NCI-H345 treated with DMSO at 0.1 percent for 48 hours (cell line): Measurements from ENCODE around the gene ARHGAP23.
A peak's percentile ranks its signal among the peaks of the same experiment; 100 is the strongest.

Experiments
- DNase-seq: peaks from one replicate; lab custom pipeline; 2025; ENCODE audit not compliant: unreplicated experiment; lab: John Stamatoyannopoulos, UW

Gene ARHGAP23

DNA sequence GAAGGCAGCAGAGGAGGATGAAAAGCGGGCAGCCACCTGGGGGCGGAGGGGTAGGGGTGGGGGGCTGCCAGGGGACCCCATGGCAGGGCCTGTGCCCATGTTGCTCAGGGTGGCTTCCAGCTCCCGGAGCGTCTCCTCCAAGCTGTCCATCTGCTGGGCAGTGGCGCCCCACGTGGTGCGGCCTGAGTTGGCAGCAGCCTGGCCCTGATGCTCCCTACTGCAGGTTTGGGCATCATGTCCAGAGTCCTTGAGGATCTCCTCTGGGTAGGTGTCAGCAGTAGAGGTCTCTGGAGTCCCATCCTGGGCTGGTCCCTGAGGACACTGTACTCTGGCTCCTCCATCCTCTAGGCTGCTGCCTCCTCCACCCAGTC, 116.6 kb downstream of the ARHGAP23 start:
- no peak for DNase-seq

DNA sequence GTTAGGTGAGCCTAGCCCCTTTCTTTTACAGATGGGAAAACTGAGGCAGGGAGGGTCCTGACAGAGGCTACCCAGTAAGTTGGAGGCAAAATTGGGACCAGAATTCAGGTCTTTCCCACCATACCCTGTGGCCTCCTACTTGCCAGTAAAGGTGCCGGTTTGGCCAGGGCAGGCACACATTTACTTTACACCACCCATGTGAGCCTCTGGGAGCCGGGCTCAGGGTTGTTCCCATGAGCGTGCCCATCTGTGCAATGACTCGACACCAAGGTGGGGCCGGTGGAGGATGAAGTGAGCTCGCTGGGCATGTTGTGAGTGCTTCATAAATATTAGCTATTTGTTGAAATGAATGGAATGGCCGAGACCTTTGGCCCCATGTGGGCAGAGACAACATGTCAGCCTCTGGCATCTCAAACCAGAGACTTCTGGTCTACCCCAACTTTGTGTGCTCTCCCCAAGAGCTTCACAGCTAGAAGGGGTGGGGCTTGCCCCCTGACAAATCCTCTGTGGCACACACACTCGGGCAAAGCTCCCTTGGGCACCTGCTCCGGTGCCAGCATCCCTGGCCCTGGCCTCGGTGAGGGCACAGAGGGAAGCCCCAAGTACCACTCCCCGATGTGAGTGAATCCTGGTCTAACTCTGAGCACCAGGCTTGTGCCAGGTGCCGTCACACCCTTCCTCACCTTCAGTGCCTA, 117.4 kb downstream of the ARHGAP23 start:
- DNase-seq = no peak

DNA sequence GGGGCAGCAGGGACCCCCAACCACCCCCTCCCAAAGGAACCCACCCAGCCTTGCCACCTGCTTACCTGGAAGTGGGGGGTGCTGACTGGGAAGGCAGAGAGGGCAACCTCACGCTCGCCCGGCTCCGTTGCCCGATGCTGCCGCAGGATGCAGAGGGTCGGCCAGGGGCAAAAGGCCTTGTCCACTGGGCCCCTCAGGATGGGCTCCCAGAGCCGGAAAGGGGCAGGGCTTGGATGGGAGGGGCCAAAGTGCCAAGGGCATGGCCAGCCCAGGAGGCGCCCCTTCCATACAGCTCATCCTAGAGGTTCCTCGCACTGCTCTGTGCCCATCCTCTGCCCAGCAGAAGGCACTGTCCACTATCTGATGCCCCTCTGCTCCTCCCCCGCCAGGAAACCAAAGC, 118.1 kb downstream of the ARHGAP23 start:
- DNase-seq = no peak

DNA sequence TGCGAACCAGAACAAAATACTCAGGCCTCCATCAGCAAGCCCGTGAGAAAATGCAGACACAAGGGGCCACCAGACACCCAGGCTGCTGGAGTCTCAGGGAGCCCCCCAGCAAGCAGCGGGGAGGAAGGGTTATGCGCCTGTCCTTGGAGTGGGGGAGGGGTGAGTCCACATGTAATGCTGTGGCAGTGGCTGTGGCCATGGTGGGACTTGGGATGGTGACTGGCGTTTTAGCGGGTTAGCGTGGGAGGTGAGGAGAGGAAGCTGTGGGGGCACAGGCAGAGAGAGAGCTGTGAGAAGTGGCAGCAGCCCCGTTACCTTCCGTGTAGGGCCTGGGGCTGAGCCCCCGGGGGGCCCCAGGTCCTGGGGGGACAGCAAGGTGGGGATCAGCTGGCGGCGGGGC, 119.2 kb downstream of the ARHGAP23 start:
- no peak for DNase-seq

DNA sequence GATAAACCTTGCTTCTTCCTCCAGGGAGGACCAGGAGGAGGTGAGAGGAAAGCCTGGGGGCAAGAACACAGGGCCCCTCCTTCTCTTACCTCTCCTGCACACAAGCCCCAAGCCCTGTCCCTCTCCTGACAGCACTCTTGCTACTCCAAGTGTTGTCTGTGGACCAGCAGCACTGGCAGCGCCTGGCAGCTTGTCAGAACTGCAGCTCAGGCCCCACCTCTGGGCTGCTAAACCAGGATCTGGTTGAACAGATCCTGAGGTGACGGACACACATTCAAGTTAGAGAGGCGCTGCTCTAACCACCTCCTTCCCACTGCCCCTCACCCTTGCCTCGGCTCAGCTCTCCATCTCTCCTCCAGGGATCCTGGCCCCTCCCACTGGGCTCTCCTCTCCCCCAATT, 121.0 kb downstream of the ARHGAP23 start:
- DNase-seq = no peak

DNA sequence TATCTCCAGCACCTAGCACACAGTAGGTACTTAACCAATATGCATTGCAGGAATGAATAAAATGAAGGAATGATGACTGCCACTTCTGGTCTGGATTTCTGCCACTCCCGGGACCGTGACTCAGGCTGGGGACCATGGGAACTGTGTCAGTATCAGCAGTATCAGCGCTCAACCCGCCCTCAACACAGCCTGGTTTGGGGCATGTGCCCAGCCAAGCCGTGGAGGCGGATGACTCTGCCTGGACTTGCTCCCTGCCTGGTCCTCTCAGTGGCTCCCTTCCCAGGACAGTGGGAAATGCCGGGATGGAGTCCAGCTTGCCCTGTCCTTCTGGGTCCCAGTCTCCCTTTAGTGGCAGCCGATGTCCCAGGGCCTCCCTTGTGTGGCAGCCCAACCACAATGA, 122.4 kb downstream of the ARHGAP23 start:
- no peak for DNase-seq

DNA sequence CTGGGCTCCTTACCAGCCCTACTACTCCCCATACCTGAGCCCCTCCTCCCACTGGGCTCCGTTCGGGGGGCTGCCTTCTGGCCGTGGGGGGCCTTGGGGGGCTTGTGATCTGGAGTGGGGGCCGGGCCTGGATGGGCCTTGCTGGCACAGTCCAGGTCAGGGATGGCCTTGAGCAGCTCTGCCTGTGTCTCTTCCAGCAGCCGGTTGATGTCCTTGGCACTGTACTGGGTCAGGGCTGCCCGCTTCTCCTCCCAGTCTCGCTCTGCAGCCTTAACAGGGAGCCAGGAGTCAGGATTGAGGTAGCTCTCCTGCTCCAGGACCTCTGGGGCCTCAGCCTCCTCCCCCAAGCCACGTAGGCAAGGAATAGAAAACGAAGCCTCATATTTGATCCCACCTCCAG, 122.9 kb downstream of the ARHGAP23 start:
- no peak for DNase-seq

DNA sequence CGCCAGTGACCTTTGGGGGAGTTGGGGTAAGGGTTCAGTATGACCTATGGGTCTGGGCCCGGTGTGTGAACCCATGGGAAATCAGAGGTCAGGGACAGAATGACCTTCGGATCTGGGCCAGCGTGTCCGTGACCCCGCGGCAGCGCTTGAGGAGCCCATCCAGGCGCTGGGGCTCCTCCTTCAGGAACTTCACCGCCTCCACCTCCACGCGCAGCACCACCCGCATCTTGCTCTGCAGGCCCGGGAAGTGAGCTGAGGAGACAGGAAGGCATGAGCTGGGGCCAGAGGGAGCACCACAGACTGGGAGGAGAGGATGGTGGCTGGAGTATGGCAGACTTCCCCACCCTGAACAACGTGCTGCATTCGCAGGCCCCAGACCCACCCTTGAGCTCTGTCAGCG, 124.1 kb downstream of the ARHGAP23 start:
- no peak for DNase-seq

DNA sequence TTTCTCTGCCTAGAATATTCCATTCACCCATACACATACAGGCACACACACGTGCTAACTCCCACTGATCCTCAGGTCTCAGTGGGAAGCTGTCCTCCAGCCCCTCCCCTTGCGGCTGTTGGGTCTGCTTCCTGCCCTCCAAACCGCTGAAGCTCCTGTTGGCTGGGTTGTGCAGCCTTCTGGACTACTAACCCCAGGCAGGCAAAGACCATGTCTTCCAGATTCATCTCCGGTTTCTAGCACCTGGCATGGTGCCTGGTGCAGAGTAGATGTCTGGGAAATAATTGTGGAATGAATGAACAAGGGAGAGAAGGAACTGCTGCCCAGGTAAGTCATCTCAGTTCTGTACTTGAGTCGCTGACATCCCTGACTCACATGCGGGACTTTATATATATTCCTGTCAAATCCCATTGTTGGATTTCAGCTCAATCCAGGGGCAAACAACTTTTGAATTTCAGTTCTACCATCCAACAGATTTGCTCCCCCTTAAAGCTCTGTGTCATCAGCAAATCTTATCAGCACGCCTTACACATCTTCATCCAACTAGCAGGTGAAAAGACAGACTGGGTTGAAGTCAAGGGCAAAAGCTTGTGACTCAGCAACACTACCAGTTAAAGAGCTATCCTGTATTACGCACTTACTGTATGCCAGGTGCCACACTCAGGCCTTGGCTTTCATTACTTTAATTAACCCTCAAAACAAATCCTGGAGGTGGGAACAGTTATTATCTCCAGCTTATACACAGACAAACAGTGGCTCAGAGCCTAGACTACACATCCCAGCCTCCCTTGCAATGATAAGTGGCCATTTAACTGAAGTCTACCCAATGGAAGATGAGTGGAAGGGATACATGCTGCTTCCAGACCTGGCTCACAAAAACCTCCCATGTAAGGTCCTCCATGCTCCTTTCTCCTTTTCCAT, 126.4 kb downstream of the ARHGAP23 start:
- no peak for DNase-seq

DNA sequence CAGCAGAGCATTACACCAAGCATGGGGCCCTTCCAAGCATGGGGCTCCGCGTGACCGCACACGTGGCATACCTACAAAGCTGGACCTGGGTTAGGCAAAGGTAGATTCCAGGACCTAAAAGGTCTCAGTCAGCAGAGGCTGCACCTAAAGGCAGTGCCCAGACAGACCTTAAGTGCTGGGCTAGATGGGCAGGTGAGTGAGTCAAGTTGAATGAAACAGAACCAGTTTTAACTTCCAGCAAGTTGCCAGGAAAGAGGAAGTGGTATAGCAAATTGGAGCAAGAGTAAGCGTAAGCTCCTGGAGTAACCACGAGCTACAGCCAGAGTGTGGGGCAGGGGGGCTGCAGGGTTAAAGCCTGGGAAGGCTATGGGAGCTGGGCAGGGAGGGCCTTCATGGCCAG, 128.0 kb downstream of the ARHGAP23 start:
- DNase-seq = no peak

DNA sequence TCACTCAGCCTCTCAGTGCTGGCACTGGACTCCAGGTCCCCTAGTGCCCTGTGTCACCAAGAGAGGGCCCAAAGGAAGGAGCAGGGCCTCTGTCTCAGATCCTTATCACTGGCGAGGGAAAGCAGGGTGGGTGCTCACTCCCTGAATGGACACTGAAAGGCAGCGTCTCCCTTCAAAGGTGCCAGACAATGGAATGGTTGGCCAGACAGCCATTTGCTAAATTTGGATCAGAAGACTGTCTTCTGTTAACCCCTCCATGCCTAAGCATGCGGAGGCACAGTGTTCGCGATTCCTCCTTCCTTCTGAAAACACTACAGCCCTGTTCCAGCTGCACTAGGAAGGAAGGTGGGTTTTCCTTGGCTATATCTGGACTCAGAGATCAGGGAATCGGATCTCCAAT, 129.1 kb downstream of the ARHGAP23 start:
- no peak for DNase-seq

DNA sequence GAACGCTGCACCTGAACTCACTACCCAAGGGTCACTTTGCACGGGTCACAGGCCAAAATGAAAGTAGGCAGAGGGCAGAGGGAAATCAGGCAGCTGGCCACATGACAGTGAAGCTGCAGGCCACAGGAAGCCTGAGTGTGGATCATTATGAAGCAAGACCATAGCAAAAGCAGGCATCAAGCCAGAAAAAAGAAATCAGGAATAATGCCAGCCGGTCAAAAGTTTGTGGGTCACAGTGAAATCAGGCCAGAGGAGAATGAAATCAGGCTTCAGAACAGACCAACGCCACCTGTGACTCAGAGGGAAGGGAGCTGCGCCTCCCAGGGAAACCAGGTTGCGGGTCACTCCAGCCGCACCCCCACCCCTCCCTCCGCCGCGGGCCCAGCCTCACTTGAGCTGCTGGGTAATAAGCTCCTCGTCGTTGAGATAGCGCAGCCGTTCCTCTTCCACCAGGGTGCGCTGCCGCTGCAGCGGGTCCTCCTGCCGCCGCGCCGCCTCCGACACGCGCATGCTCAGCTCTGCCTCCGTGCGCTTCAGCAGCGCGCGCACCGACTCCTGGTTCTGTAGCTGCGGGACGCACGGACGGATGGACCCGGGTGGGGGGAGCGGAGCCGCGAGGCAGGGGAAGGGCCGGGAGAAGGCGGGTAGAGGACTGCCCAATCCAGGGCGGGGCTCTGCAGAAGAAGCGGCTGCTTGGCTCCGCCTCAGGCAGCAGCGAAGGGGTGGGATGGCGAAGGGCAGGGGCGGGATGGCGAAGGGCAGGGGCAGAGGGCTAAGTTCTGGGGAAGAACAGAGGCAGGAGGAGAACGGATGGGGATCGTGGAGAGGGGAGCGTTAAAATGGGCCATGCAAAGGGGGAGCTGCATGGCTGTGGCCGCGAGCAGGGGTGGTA, 129.8 kb downstream of the ARHGAP23 start:
- DNase-seq = peak; percentile 94

DNA sequence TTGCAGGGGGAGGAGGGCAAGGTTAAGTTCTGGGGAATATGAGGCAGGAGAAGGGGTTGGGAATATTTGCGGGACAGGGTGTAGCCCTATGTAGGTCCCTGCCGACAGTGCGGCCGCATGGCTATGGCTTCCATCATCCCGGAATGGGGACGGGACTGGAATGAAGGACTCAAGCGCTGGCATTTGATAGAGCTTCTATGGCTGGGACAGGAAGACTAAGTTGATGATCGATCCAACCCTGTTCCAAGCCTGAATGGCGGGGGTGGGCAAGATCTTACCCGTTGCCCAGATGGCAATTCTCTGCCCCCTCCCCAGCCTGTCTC, 130.4 kb downstream of the ARHGAP23 start:
- DNase-seq = no peak

DNA sequence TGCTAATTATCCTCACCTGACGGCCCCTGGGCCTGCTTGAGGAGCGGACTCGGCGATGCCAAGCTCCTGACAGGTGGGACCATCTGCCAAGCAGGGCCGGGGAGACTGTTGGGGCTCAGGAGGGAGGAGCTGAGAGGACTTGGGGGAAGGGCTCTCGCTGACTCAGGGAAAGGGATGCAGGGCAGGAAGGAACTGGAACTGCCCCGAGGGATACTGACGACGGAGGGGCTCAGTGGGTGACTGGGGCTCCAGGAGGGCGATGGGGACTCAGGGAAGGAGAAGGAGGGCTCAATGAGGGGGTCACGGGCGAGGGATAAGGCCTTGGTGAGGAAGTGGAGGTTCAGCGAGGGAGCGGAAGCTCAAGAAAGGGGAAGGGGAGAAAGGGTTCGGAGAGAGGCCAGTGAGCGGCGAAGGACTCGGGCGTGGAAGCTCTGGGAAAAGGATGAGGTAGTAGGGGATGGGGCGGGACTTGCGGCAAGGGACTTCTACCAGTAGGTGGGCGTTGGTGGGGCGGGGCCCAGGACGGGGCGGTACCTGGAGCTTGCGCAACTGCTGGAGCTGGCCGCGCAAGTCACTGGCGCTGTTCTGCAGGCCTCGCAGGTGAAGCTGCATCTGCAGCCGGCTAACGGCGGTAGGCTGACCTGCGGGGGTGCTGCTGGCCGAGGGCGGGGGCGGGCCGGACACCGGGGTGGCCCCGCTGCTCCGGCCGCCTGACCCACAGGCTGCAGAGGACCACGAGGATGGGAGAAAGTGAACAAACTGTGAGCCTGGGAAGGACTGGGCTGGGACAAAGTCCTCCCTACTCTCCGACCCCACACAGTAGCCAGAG, 131.0 kb downstream of the ARHGAP23 start:
- DNase-seq = peak; percentile 93

DNA sequence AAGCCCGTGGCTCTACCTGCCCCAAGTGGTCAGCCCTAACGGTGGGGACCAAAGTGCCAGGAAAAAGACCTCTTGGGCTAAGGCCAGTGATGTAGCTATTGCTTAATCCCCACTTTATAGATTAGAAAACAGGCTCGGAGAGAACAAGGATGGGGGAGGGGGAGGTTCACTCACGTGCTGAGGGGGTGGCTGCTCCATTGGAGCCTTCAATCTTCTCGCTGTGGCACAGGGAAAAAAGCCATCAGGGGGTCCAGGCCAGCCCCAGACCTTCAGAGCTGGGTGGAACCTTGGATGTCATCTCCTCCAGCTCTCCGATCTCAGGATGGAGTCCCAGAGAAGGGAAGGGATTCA, 131.6 kb downstream of the ARHGAP23 start:
- DNase-seq = no peak

DNA sequence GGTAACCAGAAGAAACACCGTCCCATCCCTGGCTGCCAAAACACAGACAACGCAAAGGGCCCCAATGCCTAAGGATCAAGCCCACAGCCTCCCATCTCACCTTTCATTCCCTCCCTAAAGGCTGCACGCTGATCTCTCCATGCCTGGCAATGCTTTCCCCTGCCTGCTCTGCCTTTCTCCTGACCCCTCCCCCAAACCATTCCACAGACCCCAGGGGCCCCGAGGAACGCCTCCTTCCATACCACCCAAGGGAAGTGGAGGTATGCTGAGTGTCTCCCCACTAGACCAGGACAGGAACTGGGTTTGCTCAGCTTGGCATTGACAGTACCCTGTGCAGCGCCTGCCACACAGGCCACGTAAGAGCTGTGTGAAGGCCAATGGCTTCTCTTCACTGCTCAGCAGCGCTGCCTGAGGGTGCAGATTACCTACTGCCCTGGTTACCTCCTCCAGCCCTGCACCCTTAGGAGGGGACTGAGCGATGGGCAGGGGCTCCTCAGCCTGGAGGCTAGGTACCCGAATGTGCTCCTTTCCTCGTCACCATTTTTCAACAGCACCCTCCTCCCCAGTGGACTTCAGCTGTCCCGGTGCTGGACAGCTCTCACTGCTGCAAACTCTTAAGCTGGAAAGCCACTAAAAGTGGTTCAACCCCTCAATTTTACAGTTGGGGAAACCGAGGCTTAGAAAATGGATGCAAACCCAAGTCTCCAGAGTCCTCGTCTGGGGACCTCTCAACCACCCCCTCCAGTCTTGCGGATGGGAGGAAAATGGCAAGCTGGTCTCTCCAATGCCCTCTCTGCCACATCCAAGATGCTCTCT, 132.4 kb downstream of the ARHGAP23 start:
- no peak for DNase-seq

DNA sequence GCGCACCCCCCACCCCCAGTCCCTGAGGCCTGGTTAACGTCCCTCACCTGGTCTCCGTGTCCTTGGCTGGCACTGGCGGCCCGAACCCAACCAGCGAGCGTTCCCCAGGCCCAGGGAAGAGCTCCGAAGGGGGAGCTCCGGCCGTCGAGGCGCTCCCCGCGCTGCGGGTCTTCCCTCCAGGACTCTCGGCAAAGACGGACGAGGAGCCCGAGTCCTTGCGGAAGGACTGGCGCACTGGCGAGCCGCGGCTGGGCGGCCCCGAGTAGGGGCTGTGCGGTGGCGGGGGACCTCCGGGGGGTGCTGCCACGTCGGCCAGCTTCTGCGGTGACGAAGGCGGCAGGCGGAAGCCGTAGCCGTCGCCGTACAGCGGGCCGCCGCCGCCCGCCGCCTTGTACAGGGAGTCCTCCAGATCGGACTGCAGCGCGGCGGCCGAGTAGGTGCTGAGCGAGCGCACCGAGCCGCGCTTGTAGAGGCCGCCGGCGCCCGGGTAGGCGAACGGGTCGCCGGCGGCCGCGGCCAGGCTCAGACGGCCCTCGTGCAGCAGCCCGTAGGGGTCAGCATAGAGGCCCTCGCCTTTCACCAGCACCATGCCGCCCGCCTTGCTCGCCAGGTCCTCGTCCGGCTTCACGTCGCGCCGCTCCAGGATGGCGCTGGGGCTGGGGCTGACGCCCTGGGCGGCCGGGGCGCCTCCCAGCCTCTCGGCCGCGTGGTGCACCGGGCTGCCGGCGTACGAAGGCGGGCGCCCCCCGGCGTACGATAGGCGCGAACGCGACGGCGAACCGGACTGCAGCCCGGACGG, 133.4 kb downstream of the ARHGAP23 start:
- DNase-seq = no peak
